ENCODE results near the gene ULBP3. TPM values are rescaled to one million over a fixed set of nuclear protein-coding genes. Genes with fewer than 3 reads are reported as not detected.

The ULBP3 gene
- polyA plus RNA-seq, 1 donor from 2014 or later = 2.2 TPM

DNA sequence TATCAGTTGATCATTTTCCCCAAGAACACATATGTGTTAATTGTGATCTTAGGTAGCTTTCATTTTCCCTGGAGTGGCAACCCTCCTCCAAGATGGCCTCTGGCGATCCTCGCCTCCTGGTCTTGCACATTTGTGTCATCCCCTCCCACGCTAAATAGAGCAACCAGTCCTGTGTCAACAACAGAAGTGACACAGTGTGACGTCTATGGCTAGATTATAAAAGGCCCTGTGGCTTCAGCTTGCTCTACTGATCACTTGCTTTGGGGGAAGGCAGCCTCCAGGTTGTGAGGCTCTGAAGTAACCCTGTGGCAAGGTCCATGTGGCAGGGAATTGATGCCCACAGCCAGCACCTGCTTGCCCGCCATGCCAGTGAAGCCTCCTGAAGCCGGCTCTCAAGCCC, 43.3 kb upstream of the ULBP3 start:
- Histone ChIP-seq H3F3A (ENCODE audit: insufficient read depth, low read length, poor library complexity, severe bottlenecking) (no peaks in the 10 kb centered on the region), H3K79me2 (replicated peaks; ENCODE audit: insufficient read depth, low read length) (no peaks in the 10 kb centered on the region), H3K27me3 (ENCODE audit: insufficient read depth, low read depth, low read length) (no peaks in the 10 kb centered on the region), H3K9ac (ENCODE audit: low read length) (no peak overlapping the region), H3K27ac (ENCODE audit: low read length) (no peak overlapping the region), H3K36me3 (ENCODE audit: insufficient read depth, low read length) (no peaks in the 10 kb centered on the region), H3K4me3 (ENCODE audit: low read length) (no peak overlapping the region), H2AFZ (ENCODE audit: low read depth, low read length) (no peak overlapping the region), H3K9me2 (ENCODE audit: insufficient read depth, low read length) (no peaks in the 10 kb centered on the region), H4K20me1 (ENCODE audit: insufficient read depth) (no peaks in the 10 kb centered on the region), H3K9me3 (ENCODE audit: low read length) (no peaks in the 10 kb centered on the region), H3K4me2 (ENCODE audit: low read length) (no peak overlapping the region)
- TF ChIP-seq EP300 (conservative IDR thresholded peaks at IDR 0.05; ENCODE audit: poor library complexity, severe bottlenecking) (no peak), REST (IDR thresholded peaks at IDR 0.05; ENCODE audit: borderline replicate concordance) (no peak), RAD21 (conservative IDR thresholded peaks at IDR 0.05) (no peak), POLR2AphosphoS5 (IDR thresholded peaks at IDR 0.05) (no peak), TAF1 (IDR thresholded peaks at IDR 0.05; ENCODE audit: low read depth) (no peak), MXI1 (conservative IDR thresholded peaks at IDR 0.05; ENCODE audit: poor library complexity, severe bottlenecking) (no peak)

DNA sequence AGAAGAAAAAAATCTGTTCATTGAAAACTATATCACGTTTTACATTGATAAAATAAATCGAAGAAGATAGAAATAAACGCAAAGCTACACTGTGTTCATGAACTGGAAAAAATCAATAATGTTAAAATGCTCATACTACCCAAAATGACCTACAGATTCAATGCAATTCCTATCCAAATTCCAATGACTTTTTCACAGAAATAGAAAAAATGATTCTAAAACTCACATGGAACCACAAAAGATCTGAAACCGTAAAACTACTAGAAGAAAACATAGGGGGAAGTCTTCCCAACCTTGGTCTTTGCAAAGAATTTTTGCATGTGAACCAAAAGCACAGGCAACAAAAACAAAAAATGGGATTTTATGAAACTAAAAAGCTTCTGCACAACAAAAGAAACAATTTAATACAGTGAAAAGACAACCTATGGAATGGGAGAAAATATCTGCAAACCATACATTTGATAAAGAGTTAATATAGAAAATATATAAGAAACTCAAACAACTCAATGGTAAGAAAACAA, 33.9 kb upstream of the ULBP3 start:
- H3K9me2 ChIP-seq (ENCODE audit: insufficient read depth, low read length) = no peaks in the 10 kb centered on the region
- H3K27ac ChIP-seq (ENCODE audit: low read length) = no peak overlapping the region
- H3K9ac ChIP-seq (ENCODE audit: low read length) = no peak overlapping the region
- H2AFZ ChIP-seq (ENCODE audit: low read depth, low read length) = no peak overlapping the region
- H3K4me2 ChIP-seq (ENCODE audit: low read length) = no peak overlapping the region
- H3K79me2 ChIP-seq (replicated peaks; ENCODE audit: insufficient read depth, low read length) = no peaks in the 10 kb centered on the region
- H4K20me1 ChIP-seq (ENCODE audit: insufficient read depth) = no peaks in the 10 kb centered on the region
- no peaks in the 10 kb centered on the region for H3K36me3 ChIP-seq (ENCODE audit: insufficient read depth, low read length)
- TF ChIP-seq CTCF (IDR thresholded peaks at IDR 0.05; ENCODE audit: poor library complexity, severe bottlenecking) (no peak), EP300 (conservative IDR thresholded peaks at IDR 0.05; ENCODE audit: poor library complexity, severe bottlenecking) (no peak), SMC3 (conservative IDR thresholded peaks at IDR 0.05; ENCODE audit: poor library complexity) (no peak), REST (IDR thresholded peaks at IDR 0.05; ENCODE audit: borderline replicate concordance) (no peak), TAF1 (IDR thresholded peaks at IDR 0.05; ENCODE audit: low read depth) (no peak), POLR2AphosphoS5 (IDR thresholded peaks at IDR 0.05) (no peak), RAD21 (conservative IDR thresholded peaks at IDR 0.05) (no peak), MXI1 (conservative IDR thresholded peaks at IDR 0.05; ENCODE audit: poor library complexity, severe bottlenecking) (no peak), EZH2 (IDR thresholded peaks at IDR 0.05; ENCODE audit: borderline replicate concordance, insufficient read depth, low read length, poor library complexity, severe bottlenecking) (no peak)
- H3K9me3 ChIP-seq (ENCODE audit: low read length) = no peaks in the 10 kb centered on the region
- no peak overlapping the region for H3K4me3 ChIP-seq (ENCODE audit: low read length)
- no peaks in the 10 kb centered on the region for H3F3A ChIP-seq (ENCODE audit: insufficient read depth, low read length, poor library complexity, severe bottlenecking)
- no peaks in the 10 kb centered on the region for H3K27me3 ChIP-seq (ENCODE audit: insufficient read depth, low read depth, low read length)
